ENCODE results near the gene TENM4. TPM values are rescaled to one million over a fixed set of nuclear protein-coding genes. Genes with fewer than 3 reads are reported as not detected.
A peak's percentile ranks its signal among the peaks of the same experiment; 100 is the strongest.

Gene TENM4
- total and polyA plus RNA-seq, 2 of the 8 experiments (the other 6 are each of a cell fraction or from before 2014, with no cell fraction given) = 3.5 to 7.2 TPM

DNA sequence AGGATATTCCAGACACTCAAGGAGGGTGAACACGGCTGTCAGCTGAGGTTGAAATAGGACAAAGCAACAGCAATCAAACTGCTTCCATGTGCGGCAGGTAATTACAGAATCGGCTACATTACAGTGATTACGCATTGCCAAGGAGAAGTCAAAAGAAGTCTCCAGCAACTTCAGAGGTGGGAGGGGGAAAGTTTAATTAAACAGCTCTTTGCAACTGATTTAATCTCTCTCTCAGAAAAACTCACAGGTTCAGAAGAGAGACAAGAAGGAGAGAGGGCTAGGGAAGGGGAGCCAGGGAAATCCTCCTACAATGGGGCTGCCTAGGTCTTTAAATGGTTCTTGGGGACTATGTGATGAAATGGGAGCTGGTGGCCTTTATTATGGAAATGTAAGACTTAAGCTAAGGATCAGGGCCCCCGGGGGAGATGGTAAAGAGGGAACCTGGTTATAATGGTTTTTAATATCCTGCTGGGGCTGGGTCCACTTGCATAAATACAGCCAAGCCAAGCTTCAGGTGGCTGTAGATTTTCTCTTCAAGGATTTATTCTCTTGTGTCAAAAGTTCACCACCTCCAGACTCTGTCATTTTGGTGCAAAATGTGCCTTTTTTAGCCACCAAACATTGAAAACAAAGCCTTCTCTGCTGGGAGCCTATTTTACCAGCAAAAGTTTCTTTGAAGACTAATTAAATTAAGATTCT, 511.5 kb downstream of the TENM4 start (continued):
- TF ChIP-seq, protein P1, sequence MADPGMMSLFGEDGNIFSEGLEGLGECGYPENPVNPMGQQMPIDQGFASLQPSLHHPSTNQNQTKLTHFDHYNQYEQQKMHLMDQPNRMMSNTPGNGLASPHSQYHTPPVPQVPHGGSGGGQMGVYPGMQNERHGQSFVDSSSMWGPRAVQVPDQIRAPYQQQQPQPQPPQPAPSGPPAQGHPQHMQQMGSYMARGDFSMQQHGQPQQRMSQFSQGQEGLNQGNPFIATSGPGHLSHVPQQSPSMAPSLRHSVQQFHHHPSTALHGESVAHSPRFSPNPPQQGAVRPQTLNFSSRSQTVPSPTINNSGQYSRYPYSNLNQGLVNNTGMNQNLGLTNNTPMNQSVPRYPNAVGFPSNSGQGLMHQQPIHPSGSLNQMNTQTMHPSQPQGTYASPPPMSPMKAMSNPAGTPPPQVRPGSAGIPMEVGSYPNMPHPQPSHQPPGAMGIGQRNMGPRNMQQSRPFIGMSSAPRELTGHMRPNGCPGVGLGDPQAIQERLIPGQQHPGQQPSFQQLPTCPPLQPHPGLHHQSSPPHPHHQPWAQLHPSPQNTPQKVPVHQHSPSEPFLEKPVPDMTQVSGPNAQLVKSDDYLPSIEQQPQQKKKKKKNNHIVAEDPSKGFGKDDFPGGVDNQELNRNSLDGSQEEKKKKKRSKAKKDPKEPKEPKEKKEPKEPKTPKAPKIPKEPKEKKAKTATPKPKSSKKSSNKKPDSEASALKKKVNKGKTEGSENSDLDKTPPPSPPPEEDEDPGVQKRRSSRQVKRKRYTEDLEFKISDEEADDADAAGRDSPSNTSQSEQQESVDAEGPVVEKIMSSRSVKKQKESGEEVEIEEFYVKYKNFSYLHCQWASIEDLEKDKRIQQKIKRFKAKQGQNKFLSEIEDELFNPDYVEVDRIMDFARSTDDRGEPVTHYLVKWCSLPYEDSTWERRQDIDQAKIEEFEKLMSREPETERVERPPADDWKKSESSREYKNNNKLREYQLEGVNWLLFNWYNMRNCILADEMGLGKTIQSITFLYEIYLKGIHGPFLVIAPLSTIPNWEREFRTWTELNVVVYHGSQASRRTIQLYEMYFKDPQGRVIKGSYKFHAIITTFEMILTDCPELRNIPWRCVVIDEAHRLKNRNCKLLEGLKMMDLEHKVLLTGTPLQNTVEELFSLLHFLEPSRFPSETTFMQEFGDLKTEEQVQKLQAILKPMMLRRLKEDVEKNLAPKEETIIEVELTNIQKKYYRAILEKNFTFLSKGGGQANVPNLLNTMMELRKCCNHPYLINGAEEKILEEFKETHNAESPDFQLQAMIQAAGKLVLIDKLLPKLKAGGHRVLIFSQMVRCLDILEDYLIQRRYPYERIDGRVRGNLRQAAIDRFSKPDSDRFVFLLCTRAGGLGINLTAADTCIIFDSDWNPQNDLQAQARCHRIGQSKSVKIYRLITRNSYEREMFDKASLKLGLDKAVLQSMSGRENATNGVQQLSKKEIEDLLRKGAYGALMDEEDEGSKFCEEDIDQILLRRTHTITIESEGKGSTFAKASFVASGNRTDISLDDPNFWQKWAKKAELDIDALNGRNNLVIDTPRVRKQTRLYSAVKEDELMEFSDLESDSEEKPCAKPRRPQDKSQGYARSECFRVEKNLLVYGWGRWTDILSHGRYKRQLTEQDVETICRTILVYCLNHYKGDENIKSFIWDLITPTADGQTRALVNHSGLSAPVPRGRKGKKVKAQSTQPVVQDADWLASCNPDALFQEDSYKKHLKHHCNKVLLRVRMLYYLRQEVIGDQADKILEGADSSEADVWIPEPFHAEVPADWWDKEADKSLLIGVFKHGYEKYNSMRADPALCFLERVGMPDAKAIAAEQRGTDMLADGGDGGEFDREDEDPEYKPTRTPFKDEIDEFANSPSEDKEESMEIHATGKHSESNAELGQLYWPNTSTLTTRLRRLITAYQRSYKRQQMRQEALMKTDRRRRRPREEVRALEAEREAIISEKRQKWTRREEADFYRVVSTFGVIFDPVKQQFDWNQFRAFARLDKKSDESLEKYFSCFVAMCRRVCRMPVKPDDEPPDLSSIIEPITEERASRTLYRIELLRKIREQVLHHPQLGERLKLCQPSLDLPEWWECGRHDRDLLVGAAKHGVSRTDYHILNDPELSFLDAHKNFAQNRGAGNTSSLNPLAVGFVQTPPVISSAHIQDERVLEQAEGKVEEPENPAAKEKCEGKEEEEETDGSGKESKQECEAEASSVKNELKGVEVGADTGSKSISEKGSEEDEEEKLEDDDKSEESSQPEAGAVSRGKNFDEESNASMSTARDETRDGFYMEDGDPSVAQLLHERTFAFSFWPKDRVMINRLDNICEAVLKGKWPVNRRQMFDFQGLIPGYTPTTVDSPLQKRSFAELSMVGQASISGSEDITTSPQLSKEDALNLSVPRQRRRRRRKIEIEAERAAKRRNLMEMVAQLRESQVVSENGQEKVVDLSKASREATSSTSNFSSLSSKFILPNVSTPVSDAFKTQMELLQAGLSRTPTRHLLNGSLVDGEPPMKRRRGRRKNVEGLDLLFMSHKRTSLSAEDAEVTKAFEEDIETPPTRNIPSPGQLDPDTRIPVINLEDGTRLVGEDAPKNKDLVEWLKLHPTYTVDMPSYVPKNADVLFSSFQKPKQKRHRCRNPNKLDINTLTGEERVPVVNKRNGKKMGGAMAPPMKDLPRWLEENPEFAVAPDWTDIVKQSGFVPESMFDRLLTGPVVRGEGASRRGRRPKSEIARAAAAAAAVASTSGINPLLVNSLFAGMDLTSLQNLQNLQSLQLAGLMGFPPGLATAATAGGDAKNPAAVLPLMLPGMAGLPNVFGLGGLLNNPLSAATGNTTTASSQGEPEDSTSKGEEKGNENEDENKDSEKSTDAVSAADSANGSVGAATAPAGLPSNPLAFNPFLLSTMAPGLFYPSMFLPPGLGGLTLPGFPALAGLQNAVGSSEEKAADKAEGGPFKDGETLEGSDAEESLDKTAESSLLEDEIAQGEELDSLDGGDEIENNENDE (IDR thresholded peaks at IDR 0.05; ENCODE audit: insufficient replicate concordance, low read length) = peak; percentile 77
- TF ChIP-seq KDM5A (IDR thresholded peaks at IDR 0.05; ENCODE audit: low read length) = no peak
